H1 (cell line): ENCODE data around the gene SERPINB6. TPM values are rescaled to one million over a fixed set of nuclear protein-coding genes. Genes with fewer than 3 reads are reported as not detected.

ENCODE experiments used
- CTCF ChIA-PET: fragments of 300-600 bp; sonication (Branson Sonifier 250); formaldehyde crosslinking; loops from one replicate; lab custom pipeline; 2021; ENCODE audit not compliant: partially characterized antibody; lab: Charles Lee
- POLR2A ChIA-PET: fragments of 300-600 bp; sonication (Branson Sonifier 250); formaldehyde crosslinking; loops from one replicate; lab custom pipeline; 2021; ENCODE audit warnings: inconsistent platforms; ENCODE audit not compliant: partially characterized antibody; lab: Charles Lee
- DNase-seq, 2 experiments: peaks; one replicate each; pipeline versions ENCODE4 v3.0.0 to v3.0.0-alpha.2; 2010 to 2022; ENCODE audit warnings: low spot score in 2 of 2, low read depth in 1 of 2, mixed read lengths in 1 of 2
- FAIRE-seq: peaks from 2 replicates; lab custom pipeline; 2011; peaks lifted over from hg19 to GRCh38; lab: Jason Lieb, UNC
- H2AFZ ChIP-seq: 2 replicates; pipeline ENCODE4 v1.8.1; 2012; ENCODE audit warnings: low read length, inconsistent platforms
- H2AK5ac ChIP-seq: 2 replicates; pipeline ENCODE4 v1.6.1; 2013; ENCODE audit warnings: low read depth, low read length
- H2BK120ac ChIP-seq: replicated peaks from 2 replicates; pipeline ENCODE3; 2013; ENCODE audit warnings: low read depth, low read length, inconsistent platforms
- H2BK12ac ChIP-seq: 2 replicates; pipeline ENCODE4 v1.6.1; 2013; ENCODE audit warnings: low read depth, low read length
- H2BK15ac ChIP-seq: 2 replicates; pipeline ENCODE4 v1.6.1; 2013; ENCODE audit warnings: low read length
- H2BK20ac ChIP-seq: 2 replicates; pipeline ENCODE4 v1.6.1; 2013; ENCODE audit warnings: low read length
- H2BK5ac ChIP-seq: 2 replicates; pipeline ENCODE4 v1.6.1; 2013; ENCODE audit warnings: low read depth, low read length
- H3K14ac ChIP-seq: 2 replicates; pipeline ENCODE4 v1.6.1; 2013; ENCODE audit warnings: inconsistent platforms; ENCODE audit not compliant: insufficient read length
- H3K18ac ChIP-seq: 2 replicates; pipeline ENCODE4 v1.6.1; 2013; ENCODE audit warnings: low read length; ENCODE audit errors: extremely low read depth
- H3K23ac ChIP-seq: 2 replicates; pipeline ENCODE4 v1.6.1; 2013; ENCODE audit warnings: inconsistent platforms; ENCODE audit not compliant: insufficient read length
- H3K23me2 ChIP-seq: 2 replicates; pipeline ENCODE4 v1.6.1; 2013; ENCODE audit warnings: low read depth, low read length
- H3K27ac ChIP-seq: 2 replicates; pipeline ENCODE4 v1.6.1; 2011; ENCODE audit warnings: low read depth, low read length, inconsistent platforms
- H3K27me3 ChIP-seq, 4 experiments: replicated peaks in 1 of 4; 1 replicate in 1 of 4; 2 replicates in 3 of 4; pipeline versions ENCODE4 v1.6.1 to v1.8.1; 2011 to 2013; ENCODE audit warnings: low read length in 3 of 4, mild to moderate bottlenecking in 3 of 4, inconsistent platforms in 2 of 4, mixed read lengths in 2 of 4, moderate library complexity in 1 of 4; ENCODE audit not compliant: control insufficient read depth in 3 of 4, insufficient read depth in 3 of 4; ENCODE audit errors: extremely low read depth in 1 of 4
- H3K36me3 ChIP-seq, 4 experiments: 2 replicates each; pipeline versions ENCODE4 v1.6.1 to v1.8.1; 2011 to 2013; ENCODE audit warnings: mild to moderate bottlenecking in 4 of 4, low read length in 3 of 4, moderate library complexity in 2 of 4, control low read depth in 1 of 4, inconsistent platforms in 1 of 4; ENCODE audit not compliant: insufficient read depth in 4 of 4, control insufficient read depth in 2 of 4
- H3K4ac ChIP-seq: replicated peaks from 2 replicates; pipeline ENCODE3; 2013; ENCODE audit warnings: low read length, low read depth, mixed read lengths, inconsistent platforms; ENCODE audit not compliant: insufficient read length
- H3K4me1 ChIP-seq, 4 experiments: replicated peaks in 1 of 4; 1 replicate in 1 of 4; 2 replicates in 3 of 4; pipeline versions ENCODE4 v1.6.1 to v1.8.1; 2011 to 2013; ENCODE audit warnings: low read length in 3 of 4, inconsistent platforms in 2 of 4, mixed read lengths in 1 of 4; ENCODE audit not compliant: insufficient read depth in 4 of 4, control insufficient read depth in 3 of 4
- H3K4me2 ChIP-seq, 2 experiments: 2 replicates each; pipeline versions ENCODE4 v1.6.1 to v1.8.1; 2011 to 2013; ENCODE audit warnings: low read depth in 2 of 2, low read length in 2 of 2, control low read depth in 1 of 2, inconsistent platforms in 1 of 2, mild to moderate bottlenecking in 1 of 2; ENCODE audit not compliant: insufficient read depth in 1 of 2
- H3K4me3 ChIP-seq, 4 experiments: fragments of 200-600, 300-600 bp in 1 of 4; sonication (generic), shearing (Covaris generic), sonication (Bioruptor Twin) in 1 of 4; 2 replicates each; pipeline versions ENCODE4 v1.5.1 to v1.8.1; 2011 to 2016; ENCODE audit warnings: low read length in 4 of 4, low read depth in 3 of 4, control low read depth in 2 of 4, inconsistent platforms in 2 of 4, mild to moderate bottlenecking in 2 of 4, mixed read lengths in 1 of 4, moderate library complexity in 1 of 4; ENCODE audit not compliant: insufficient read depth in 2 of 4; ENCODE audit errors: extremely low read depth in 1 of 4
- H3K56ac ChIP-seq: replicated peaks from 2 replicates; pipeline ENCODE3; 2013; ENCODE audit warnings: low read depth, mild to moderate bottlenecking, mixed read lengths, low read length, inconsistent platforms; ENCODE audit not compliant: insufficient read length
- H3K79me1 ChIP-seq: 2 replicates; pipeline ENCODE4 v1.6.1; 2013; ENCODE audit warnings: low read depth, low read length, control low read depth
- H3K79me2 ChIP-seq, 2 experiments: 2 replicates each; pipeline versions ENCODE4 v1.6.1 to v1.8.1; 2012 to 2013; ENCODE audit warnings: low read length in 2 of 2, mild to moderate bottlenecking in 2 of 2, inconsistent platforms in 1 of 2; ENCODE audit not compliant: insufficient read depth in 2 of 2, control insufficient read depth in 1 of 2
- H3K9ac ChIP-seq, 4 experiments: replicated peaks in 1 of 4; 1 replicate in 1 of 4; 2 replicates in 3 of 4; pipeline versions ENCODE4 v1.6.1 to v1.8.1; 2011 to 2013; ENCODE audit warnings: low read depth in 3 of 4, low read length in 3 of 4, control low read depth in 2 of 4, mild to moderate bottlenecking in 2 of 4, moderate library complexity in 2 of 4, inconsistent platforms in 1 of 4; ENCODE audit errors: extremely low read depth in 1 of 4
- H3K9me3 ChIP-seq, 2 experiments: 2 replicates each; pipeline versions ENCODE4 v1.6.1 to v1.8.1; 2012 to 2013; ENCODE audit warnings: mild to moderate bottlenecking in 2 of 2, moderate library complexity in 2 of 2, control low read depth in 1 of 2, inconsistent platforms in 1 of 2, low read depth in 1 of 2, low read length in 1 of 2, mixed read lengths in 1 of 2; ENCODE audit not compliant: insufficient read depth in 2 of 2
- H4K20me1 ChIP-seq, 2 experiments: replicated peaks in 1 of 2; 2 replicates each; pipeline versions ENCODE3 to v1.8.1; 2011 to 2013; ENCODE audit warnings: inconsistent platforms in 2 of 2, low read length in 2 of 2, mild to moderate bottlenecking in 1 of 2; ENCODE audit not compliant: insufficient read depth in 2 of 2, control insufficient read depth in 1 of 2
- H4K5ac ChIP-seq: 2 replicates; pipeline ENCODE4 v1.6.1; 2013; ENCODE audit warnings: low read length, low read depth, mixed read lengths, inconsistent platforms; ENCODE audit not compliant: insufficient read length
- H4K8ac ChIP-seq: 2 replicates; pipeline ENCODE4 v1.8.0; 2013; ENCODE audit warnings: mild to moderate bottlenecking, moderate library complexity, low read length, inconsistent platforms; ENCODE audit not compliant: insufficient read depth; ENCODE audit errors: extremely low read depth
- H4K91ac ChIP-seq: replicated peaks from 2 replicates; pipeline ENCODE3; 2013; ENCODE audit warnings: low read length, mixed read lengths, inconsistent platforms; ENCODE audit not compliant: insufficient read length
- POLR2A ChIP-seq, 2 experiments: IDR thresholded peaks; 1 replicate in 1 of 2; 2 replicates in 1 of 2; pipeline ENCODE4 v1.6.1; 2011; ENCODE audit warnings: low read depth in 2 of 2, low read length in 2 of 2, mild to moderate bottlenecking in 2 of 2; ENCODE audit errors: control extremely low read depth in 1 of 2
- POU5F1 ChIP-seq: IDR thresholded peaks from 2 replicates; pipeline ENCODE4 v1.6.1; 2011; ENCODE audit warnings: low read depth, mild to moderate bottlenecking, low read length, moderate library complexity
- WGBS, 2 experiments: shearing (Covaris generic) in 1 of 2; methylation state at CpG; one replicate each; pipeline versions ENCODE4 v1.1.6 to v1.1.7; 2013 to 2015; ENCODE audit warnings: low lambda C conversion rate in 2 of 2, mixed read lengths in 2 of 2, inconsistent platforms in 1 of 2, low coverage in 1 of 2, missing lambda C conversion rate in 1 of 2; ENCODE audit not compliant: insufficient replicate concordance in 2 of 2, insufficient coverage in 1 of 2, insufficient read length in 1 of 2; ENCODE audit errors: extremely low coverage in 1 of 2, missing lambda C conversion rate in 1 of 2; 5-methylcytosine and 5-hydroxymethylcytosine counted together
- polyA plus RNA-seq, 7 experiments: library from polyadenylated mRNA; depleted of rRNA in 3 of 7; stranded (reverse) in 5 of 7; unstranded in 2 of 7; fragments of >200 nt in 5 of 7; fragments of 200-250 nt in 2 of 7; gene quantifications; 1 replicate in 5 of 7; 2 replicates in 1 of 7; 4 replicates in 1 of 7; pipeline versions ENCODE4 v1.2.1 to v1.2.3, GENCODE V29; 2011 to 2013; ENCODE audit warnings: missing spikeins in 2 of 7, mixed read lengths in 2 of 7
- total RNA-seq: library from RNA; stranded (reverse); fragmentation: NEBNext Ultra II Directional; extraction: Animal tissue kit (Norgen Biotek cat#: 25700); gene quantifications from 2 replicates; pipeline ENCODE4 v1.2.1, GENCODE V29; 2021

SERPINB6 gene
- total and polyA plus RNA-seq, 2 of the 8 experiments (the other 6 are each of a cell fraction or from before 2014, with no cell fraction given): 27.2 to 29.4 TPM

GRCh38 chr6:3019749-3020320 is 48.5 kb upstream of the SERPINB6 start:
- Histone ChIP-seq H3K79me2 (no peaks in the 10 kb centered on the region), H3K23me2 (peaks cover 2% of the 10 kb centered on the region; the same call in 1 of the 2 replicates), H3K4ac (no peak overlapping the region), H3K36me3 (peaks cover 5 to 52% (median 39%) of the 10 kb centered on the region in 4 experiments), H3K79me1 (no peaks in the 10 kb centered on the region), H4K8ac (no peak overlapping the region), H3K14ac (no peak overlapping the region), H2AFZ (no peak overlapping the region), H3K4me3 (no peak overlapping the region), H3K4me1 (peaks cover 6 to 17% (median 11%) of the 10 kb centered on the region in 4 experiments), H4K5ac (no peak overlapping the region), H4K91ac (no peak overlapping the region), H2AK5ac (no peak overlapping the region), H2BK20ac (no peak overlapping the region), H4K20me1 (peaks cover 2 to 4% of the 10 kb centered on the region in 2 experiments), H3K18ac (no peak overlapping the region), H3K4me2 (no peak overlapping the region), H3K9ac (no peak overlapping the region), H2BK120ac (no peak overlapping the region), H3K27ac (no peak overlapping the region), H2BK5ac (no peak overlapping the region), H3K56ac (no peak overlapping the region), H3K27me3 (no peaks in the 10 kb centered on the region), H2BK12ac (no peak overlapping the region), H2BK15ac (no peak overlapping the region), H3K23ac (no peak overlapping the region), H3K9me3 (peaks cover 0 to 2% of the 10 kb centered on the region in 2 experiments; a peak in 1 of 4 replicates)
- CTCF ChIA-PET: interaction anchor here (0.7 to 1.5 kb wide), 6 partner anchors 9 to 391 kb away, joined by 3 to 6 read pairs (median 4); no protein-coding TSS in a partner anchor
- DNase-seq: no peak
- no peak for FAIRE-seq
- POLR2A ChIA-PET: interaction anchor here (0.7 to 5.7 kb wide), 7 partner anchors 8 to 32 kb away, joined by 3 to 33 read pairs (median 4); partner anchors contain the start of gene NQO2
- 92% methylated on average over 6 of the region's 6 CpGs; no CpG with 5 or more reads in 1 of the 2 experiments for WGBS, 2 experiments
- TF ChIP-seq POLR2A (IDR thresholded peaks at IDR 0.05; ENCODE audit: control extremely low read depth in 1 of 2, low read depth in 2 of 2, low read length in 2 of 2): no peak
- TF ChIP-seq POU5F1: no peak
